Esophagus squamous epithelium (tissue), 4 donors: ENCODE measurements around the gene TRIM67.

Source experiments
- POLR2A ChIP-seq, 4 donors: fragments of 450-650 bp; IDR thresholded peaks; one replicate each; pipeline ENCODE4 v1.6.1; 2017; ENCODE audit warnings: antibody characterized with exemption in 4 of 4, mild to moderate bottlenecking in 4 of 4, moderate library complexity in 3 of 4
- TF ChIP-seq, protein P1 (sequence below), 6 experiments: fragments of 450-650 bp in 4 of 6; fragments of 200-600 bp in 2 of 6; sonication (generic) in 2 of 6; IDR thresholded peaks; one replicate each; pipeline ENCODE4 v1.5.1; 2016 to 2019; ENCODE audit warnings: antibody characterized with exemption in 6 of 6, mild to moderate bottlenecking in 4 of 6, moderate library complexity in 4 of 6

DNA sequence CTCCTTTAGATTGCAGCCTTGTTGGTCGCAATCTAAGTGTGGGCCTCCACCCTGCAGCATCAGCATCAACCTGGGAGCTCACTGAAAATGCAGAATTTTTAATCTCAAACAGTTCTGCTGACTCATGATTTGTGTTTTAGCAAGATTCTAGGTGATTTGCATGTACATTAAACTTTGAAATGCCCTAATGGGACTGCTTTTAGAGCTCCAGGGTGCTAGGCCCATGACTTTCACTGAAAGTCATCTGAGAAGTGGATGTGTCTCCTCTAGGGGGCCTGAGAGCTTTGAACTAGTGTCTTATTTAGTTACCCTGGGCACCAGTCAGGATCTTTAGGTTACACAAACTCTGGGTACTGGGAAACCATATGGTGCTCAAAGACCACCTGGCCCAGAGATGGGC is 9.0 kb downstream of the TRIM67 start:
- TF ChIP-seq, protein P1, sequence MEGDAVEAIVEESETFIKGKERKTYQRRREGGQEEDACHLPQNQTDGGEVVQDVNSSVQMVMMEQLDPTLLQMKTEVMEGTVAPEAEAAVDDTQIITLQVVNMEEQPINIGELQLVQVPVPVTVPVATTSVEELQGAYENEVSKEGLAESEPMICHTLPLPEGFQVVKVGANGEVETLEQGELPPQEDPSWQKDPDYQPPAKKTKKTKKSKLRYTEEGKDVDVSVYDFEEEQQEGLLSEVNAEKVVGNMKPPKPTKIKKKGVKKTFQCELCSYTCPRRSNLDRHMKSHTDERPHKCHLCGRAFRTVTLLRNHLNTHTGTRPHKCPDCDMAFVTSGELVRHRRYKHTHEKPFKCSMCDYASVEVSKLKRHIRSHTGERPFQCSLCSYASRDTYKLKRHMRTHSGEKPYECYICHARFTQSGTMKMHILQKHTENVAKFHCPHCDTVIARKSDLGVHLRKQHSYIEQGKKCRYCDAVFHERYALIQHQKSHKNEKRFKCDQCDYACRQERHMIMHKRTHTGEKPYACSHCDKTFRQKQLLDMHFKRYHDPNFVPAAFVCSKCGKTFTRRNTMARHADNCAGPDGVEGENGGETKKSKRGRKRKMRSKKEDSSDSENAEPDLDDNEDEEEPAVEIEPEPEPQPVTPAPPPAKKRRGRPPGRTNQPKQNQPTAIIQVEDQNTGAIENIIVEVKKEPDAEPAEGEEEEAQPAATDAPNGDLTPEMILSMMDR (IDR thresholded peaks at IDR 0.05): no peak
- no peak for TF ChIP-seq POLR2A (IDR thresholded peaks at IDR 0.05)
